Loucy (cell line): ENCODE results near the gene BAD.
"Not testable (repeated sequence)": the region's sequence is repeated elsewhere in the genome, so short reads cannot be mapped to it uniquely, and the experiment has no call there.

Experiments
- CTCF ChIP-seq: fragments of 200-600 bp; sonication (generic); conservative IDR thresholded peaks from 2 replicates; pipeline ENCODE4 v1.5.1; 2014; ENCODE audit warnings: mild to moderate bottlenecking, antibody characterized with exemption, low read length
- EZH2phosphoT487 ChIP-seq: fragments of 200-600 bp; IDR thresholded peaks from 2 replicates; pipeline ENCODE4 v1.6.1; 2018; ENCODE audit warnings: antibody characterized with exemption, mild to moderate bottlenecking, moderate library complexity, borderline replicate concordance

GRCh38 chr11:64307795-64308194 is 23.3 kb upstream of the BAD start:
- TF ChIP-seq CTCF, EZH2phosphoT487: not testable (repeated sequence)
